Neural cell (in vitro differentiated cells): ENCODE results near the gene OSBPL8.

ENCODE experiments used
- CTCF ChIP-seq: fragments of 450-650 bp; IDR thresholded peaks from 2 replicates; pipeline ENCODE4 v1.5.1; 2014; ENCODE audit warnings: antibody characterized with exemption, mild to moderate bottlenecking, moderate library complexity; ENCODE audit not compliant: poor library complexity, severe bottlenecking
- POLR2AphosphoS5 ChIP-seq: IDR thresholded peaks from 2 replicates; pipeline ENCODE4 v1.6.1; 2012
- REST ChIP-seq: IDR thresholded peaks from 2 replicates; pipeline ENCODE4 v1.6.1; 2012; ENCODE audit warnings: borderline replicate concordance

- peak; percentile 50 for TF ChIP-seq CTCF
- TF ChIP-seq POLR2AphosphoS5, result peak; percentile 93
- TF ChIP-seq REST, result peak; percentile 57
Observed at GRCh38 chr12:76559400-76560085, at the start of gene OSBPL8.
